Spleen (tissue), 7 donors: Measurements from ENCODE around the gene UBAC1.

ENCODE experiments used
- CTCF ChIP-seq, 11 experiments: fragments of 200-600 bp in 7 of 11; fragments of 450-650 bp in 4 of 11; sonication (generic) in 4 of 11; IDR thresholded peaks in 8 of 11; conservative IDR thresholded peaks in 3 of 11; 1 replicate in 7 of 11; 2 replicates in 4 of 11; pipeline versions ENCODE4 v1.4.0 to v1.8.0; 2016 to 2021; ENCODE audit warnings: antibody characterized with exemption in 11 of 11, inconsistent platforms in 4 of 11, mild to moderate bottlenecking in 1 of 11
- POLR2A ChIP-seq, 3 donors: fragments of 450-650 bp; IDR thresholded peaks; one replicate each; pipeline ENCODE4 v1.5.1; 2017; ENCODE audit warnings: antibody characterized with exemption in 3 of 3, mild to moderate bottlenecking in 1 of 3
- POLR2AphosphoS5 ChIP-seq, 3 donors: sonication (generic); formaldehyde crosslinking; IDR thresholded peaks; one replicate each; pipeline ENCODE4 v1.5.1; 2017; ENCODE audit warnings: antibody characterized with exemption in 3 of 3
- donor health status: DM: no; HTN: no; CAD: no; lungs with moderate emphysema.
- donor health status: DM: no; HTN: no; CAD: no.
- donor health status: DM: no; HTN: no; CAD: no.

DNA sequence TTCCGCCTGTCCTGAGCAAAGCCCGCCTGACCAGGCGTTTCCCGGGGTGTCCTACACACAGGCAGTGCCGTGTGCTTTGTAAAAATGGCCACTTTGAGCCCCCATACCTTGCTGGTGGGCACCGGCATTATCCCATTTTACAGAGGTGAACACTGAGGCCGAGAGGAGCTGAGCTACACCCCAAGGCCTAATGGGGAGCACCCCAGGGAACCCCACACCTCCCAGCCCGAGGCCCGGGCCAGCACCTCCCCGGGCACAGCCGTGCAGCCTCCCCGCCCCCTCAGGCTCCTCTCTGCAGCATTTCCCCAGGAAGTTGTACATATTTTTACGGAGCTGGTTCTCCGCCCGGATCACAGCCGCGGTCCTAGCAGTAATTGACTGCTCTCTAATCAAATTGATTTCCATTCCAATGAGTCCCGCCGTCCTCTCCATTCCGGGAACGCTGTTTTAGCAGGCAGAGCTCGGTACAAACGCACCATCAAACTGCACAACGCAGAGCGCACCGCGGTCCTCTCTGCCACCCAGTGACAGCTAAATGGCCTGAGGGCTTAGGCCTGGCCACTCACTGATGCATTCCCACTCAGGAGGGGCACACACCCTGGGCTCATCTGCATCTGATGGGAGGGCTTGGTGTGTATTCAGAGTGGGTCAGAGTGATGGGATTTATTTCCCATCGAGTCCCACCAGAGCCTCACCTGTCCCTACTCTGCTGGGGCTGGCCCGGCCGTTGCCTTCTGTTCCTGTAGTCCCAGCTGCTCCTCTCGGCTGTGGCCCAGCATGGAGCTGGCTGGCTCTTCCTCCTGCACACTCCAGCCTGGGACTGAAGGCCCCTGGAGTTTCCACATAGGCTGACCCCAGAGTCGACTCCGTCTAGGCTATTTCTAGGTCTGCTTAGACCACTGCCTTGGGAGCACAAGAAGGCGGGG is 36.2 kb upstream of the UBAC1 start:
- no peak for TF ChIP-seq POLR2AphosphoS5 (IDR thresholded peaks at IDR 0.05)
- TF ChIP-seq CTCF (IDR thresholded peaks at IDR 0.05 in 8 of 11, conservative IDR thresholded peaks at IDR 0.05 in 3 of 11), result no peak
- no peak for TF ChIP-seq POLR2A (IDR thresholded peaks at IDR 0.05)
